Glomerular visceral epithelial cell (primary cell): ENCODE measurements around the gene ARSI.

Experiments used
- DNase-seq: peaks from one replicate; pipeline ENCODE4 v3.0.0-alpha.2; 2016; ENCODE audit errors: extremely low spot score

The ARSI gene

DNA sequence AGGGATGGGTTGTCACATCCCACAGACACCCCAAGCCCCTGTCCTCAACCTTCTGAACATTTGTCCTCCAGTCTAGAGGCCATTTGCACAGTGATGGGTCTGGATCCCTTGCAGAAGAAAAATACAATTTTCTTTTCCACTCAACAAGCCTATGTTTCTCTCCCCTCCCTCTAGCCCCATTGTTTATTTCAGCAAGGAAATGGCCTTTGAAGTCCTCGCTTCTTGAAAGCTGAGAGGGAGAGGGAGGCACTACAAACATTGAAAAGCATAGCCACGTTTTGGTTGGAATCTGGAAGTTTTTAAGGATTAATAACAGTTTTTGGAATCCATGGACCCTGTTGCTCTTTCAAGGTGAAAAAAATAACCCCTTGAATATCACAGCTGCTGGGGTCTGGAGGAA, 24.0 kb upstream of the ARSI start:
- DNase-seq = no peak

DNA sequence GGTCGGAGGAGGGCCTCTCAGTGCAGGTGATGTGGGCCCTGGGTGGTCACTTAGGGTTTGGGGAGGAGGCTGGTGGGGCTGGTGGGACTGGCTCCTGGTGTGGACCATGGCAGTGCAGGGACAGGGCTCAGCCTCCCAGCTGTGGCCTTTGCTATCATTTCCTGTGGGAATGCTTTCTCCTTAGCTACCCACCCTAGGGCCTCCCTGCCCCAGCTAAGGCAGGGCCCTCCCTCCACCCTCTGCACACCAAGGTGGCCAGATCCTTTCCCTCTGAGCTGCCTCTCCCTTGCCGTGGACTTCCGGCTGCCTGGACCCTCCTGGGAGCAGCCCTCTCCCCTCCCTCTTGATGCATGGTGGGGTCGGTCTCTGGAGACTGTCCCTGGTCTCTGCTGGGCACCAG, 22.7 kb upstream of the ARSI start:
- no peak for DNase-seq

DNA sequence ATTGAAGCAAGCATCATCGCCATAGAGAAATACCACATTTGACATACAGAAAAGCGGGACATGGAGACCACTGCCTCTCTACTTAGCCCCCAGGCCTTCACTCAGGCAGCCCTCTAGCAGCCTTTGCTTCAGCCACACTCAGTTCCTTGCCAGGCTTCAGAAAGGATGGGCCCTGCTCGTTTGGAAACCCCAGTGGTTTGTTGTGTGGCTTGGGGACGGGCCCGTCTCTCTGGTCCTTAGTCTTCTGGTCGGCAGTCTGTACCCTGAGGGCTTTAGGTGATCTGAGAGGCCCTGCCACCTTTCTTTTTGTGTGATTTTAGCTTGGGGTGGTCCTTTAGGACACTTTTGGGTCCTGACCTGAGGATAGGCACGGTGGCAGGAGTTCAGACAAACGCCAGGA, 21.1 kb upstream of the ARSI start:
- no peak for DNase-seq

DNA sequence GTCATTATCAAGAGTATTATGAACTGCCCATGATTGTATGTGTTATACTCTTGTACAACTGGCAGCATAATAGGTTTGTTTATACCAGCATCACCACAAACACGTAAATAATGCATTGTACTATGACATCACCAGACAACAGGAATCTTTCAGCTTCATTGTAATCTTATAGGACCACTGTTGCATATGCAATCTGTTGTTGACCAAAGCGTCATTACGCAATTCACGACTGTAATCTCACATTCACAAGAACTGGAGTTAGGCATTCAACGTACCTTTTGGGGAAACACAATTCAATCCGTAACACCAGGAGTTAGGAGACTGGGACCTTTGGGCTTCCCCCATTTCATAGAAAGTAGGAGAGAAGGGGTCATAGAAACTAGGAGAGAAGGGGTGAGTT, 20.4 kb upstream of the ARSI start:
- no peak for DNase-seq

GRCh38 chr5:150322202-150322601, 19.5 kb upstream of the ARSI start:
- DNase-seq = peak; percentile 52

DNA sequence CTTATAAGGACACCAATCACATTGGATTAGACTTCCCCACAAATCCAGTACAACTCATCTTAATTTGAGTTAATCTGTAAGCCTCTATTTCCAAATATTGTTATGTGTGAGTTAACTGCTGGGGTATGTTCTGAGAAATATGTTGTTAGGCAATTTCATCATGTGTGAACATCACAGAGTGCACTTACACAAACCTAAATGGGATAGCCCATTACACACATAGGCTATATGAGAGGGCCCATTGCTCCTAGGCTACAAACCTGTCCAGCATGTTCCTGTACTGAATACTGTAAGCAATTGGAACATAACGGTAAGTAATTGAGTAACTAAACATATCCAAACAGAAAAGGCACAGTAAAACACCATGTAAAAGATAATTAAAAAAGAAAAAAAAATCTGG, 19.1 kb upstream of the ARSI start:
- no peak for DNase-seq

DNA sequence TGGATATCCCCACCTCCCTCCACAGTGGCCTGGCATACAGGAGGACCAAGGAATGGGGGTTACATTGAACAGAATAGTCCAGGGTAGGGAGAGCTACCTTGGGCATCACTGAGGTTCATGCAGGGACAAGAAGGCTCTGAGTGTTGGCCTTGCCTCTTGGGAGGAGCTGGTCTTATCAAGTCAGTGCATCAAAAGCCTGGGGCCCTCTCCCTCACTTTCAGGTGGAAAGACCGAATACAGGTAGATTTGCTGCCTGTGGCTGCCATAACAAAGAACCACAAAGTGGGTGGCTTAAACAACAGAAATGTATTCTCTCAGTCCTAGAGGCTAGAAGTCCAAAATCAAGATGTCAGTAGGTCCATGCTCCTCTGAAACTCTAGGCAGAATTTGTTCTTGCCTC, 18.5 kb upstream of the ARSI start:
- no peak for DNase-seq

- DNase-seq = peak; percentile 97
Measured at GRCh38 chr5:150320044-150320613, 17.4 kb upstream of the ARSI start.

DNA sequence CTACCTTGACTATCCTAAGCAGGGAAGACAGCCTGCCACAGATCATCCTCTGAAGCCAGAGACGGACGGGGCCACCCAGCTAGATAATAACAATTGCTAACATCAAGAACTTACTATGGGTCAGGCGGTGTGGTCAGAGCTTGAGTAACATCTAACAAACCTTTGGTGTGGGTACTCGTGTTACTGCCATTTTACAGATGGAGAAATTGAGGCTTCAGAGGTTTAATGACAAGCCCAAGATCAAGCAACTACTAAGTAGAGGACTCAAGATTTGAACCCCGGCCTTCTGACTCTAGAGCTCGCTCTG, 16.7 kb upstream of the ARSI start:
- no peak for DNase-seq

DNA sequence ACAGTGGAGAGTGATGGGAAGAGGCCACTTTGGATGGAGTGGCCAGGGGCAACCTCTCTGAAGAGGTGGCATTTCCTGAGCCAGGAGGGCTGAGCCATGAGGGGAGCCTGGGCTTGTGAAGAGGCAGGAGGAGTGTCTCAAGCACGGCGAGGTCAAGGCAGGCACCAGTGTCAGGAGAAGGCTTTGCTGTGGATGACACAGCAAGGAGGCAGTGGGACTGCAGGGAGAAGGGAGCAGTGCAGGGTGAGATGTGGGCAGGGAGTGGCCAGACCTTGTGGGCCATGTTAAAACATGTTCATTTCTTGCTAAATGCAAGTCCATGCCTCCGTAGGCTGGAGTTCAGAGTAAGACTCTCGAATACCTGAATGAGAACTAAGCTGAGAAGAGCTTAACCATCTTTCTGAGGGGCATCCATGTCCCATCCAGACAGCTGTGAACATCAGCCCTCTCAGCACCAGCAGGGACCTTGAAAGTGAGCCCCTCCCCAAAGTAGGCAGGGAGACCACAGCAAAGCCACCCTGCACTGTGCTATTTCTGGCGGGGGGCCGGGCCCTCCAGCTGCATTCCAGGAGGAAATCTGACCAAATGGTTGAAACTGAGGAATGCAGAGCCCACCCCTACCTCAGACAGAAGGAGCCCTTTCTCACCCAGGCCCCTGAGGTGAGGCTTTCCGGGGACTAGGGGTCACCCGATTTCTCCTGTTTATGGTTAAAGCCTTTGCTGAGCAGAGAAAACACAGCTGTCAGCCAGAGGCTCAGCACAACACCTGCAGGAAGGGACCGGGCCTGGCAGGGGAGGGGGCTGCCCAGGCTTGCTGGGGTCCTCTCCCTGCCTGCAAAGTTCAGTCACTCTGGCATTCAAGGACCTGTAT, 16.1 kb upstream of the ARSI start:
- DNase-seq = peak; percentile 42

GRCh38 chr5:150317048-150318003, 14.6 kb upstream of the ARSI start:
- peak; percentile 100 for DNase-seq

DNA sequence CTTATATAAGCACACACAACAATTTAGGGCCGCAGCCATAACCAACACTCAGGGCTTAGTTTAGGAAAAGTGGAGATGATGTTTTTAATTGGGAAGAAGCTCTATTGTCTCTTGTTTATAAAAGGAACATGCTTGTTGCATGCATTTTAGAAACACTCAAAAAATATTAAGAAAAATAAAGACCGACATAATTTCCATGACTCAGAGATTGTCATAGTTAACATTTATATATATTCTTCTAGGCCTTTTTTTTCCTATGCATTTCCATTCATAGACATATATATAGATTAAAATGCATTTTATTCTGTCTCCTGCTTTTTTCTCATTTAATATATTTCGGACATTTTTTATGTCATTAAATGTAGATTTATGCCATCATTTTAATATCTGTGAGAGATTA, 13.6 kb upstream of the ARSI start:
- DNase-seq = no peak

- no peak for DNase-seq
Measured at GRCh38 chr5:150315245-150315644, 12.5 kb upstream of the ARSI start.

- DNase-seq = peak; percentile 50
Measured at GRCh38 chr5:150313921-150314716, 11.4 kb upstream of the ARSI start.

DNA sequence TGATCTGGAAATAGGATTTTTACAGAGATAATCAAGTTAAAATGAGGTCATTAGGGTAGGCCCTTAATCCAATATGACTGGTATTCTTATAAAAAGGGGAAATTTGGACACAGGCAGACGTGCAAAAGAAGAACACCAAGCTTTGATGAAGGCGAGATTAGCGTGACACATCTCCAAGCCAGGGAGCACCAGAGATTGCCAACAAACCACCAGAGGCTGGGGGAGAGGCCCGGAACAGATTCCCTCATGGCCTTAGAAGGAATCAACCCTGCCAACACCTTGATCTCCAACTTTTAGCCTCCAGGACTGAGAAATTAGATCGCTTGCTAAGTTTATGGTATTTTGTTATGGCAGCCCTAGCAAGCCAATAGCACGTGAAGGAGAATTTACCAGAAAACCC, 10.8 kb upstream of the ARSI start:
- no peak for DNase-seq

DNA sequence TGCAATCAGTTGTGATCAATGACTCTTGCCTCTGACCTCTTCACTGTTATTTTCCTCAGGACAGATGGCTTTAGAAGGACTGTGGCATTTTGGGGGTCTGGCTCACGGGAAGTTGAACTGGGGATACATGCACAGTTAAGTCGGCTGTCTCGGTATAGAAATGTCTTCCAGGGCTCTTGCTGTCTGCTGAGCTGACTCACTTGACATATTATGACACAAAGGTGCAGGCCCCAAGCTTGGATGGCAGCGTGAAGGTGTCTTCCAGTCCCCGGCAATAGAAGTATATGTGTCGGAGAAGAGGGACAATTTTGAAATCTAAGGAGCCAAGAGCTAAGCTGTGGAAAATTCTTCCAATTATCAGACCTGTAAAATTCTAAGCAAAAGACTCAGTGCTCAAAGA, 9.8 kb upstream of the ARSI start:
- no peak for DNase-seq

DNA sequence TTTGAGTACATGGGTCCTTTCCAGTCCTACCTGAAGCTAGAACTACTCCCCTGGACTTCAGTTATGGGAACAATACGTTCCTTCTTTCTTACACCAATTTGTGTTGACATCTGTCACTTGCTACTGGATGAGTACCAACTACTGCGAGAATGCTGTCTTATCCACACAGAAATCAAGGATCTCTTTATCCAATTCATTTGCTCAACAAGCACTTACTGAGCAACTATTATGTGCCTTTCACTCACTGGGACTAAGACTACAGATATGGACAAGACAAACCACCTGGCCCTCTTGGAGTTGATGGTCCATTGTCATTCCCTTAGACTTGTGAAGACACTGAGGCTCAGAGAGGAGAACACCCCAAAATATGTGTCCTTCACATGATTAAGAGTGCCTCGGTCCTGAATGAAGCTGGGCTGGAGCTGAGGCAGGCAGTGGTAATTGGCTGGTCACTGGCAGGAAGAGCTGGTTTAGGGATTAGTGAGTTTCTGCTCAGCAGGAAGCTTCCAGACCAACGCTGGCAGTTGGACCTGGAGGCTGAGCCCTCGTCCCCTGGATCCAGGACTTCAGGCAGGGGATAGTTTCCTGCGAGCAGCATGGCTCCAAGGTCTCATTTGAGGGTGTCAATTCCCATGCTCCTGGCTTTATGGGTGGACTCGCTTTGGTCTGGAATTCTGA, 8.4 kb upstream of the ARSI start:
- no peak for DNase-seq

- DNase-seq = no peak
Measured at GRCh38 chr5:150310246-150310645, 7.5 kb upstream of the ARSI start.

GRCh38 chr5:150309886-150310239, 7.2 kb upstream of the ARSI start:
- DNase-seq = no peak

- DNase-seq = no peak
Measured at GRCh38 chr5:150309101-150309885, 6.6 kb upstream of the ARSI start.
